ENCODE measurements around the gene UGT1A8.

Gene UGT1A8

DNA sequence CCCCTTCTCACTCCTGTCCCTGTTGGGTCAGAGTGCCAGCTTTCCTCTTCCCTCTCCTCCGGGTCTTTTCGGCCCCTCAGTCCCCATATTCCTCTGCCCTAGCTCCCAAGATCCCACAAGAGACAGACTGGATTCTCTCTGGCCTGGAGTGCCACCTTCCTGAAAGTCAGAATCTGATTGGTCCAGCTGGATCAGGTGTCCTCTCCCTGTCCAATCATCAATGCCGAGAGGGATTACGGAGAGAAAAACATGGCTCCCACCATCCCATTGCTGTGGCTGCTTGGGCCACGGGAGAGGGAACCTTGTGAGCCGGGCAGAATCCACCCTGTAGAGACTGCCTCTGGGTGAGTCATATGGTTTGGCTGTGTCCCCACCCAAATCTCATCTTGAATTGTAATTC, 158.0 kb downstream of the UGT1A8 start:
- Histone ChIP-seq H3K9me3 (ENCODE audit: insufficient read depth, low read length) (no peaks in the 10 kb centered on the region), H2AFZ (ENCODE audit: low read depth, low read length) (no peak overlapping the region), H3K27ac (ENCODE audit: low read length) (no peak overlapping the region), H3K4me2 (ENCODE audit: low read length) (no peak overlapping the region), H3K36me3 (replicated peaks; ENCODE audit: low read depth, low read length) (no peaks in the 10 kb centered on the region), H3K4me1 (ENCODE audit: low read length) (no peaks in the 10 kb centered on the region), H3K9ac (ENCODE audit: low read length) (no peak overlapping the region), H3K4me3 (ENCODE audit: low read length) (no peak overlapping the region), H4K20me1 (ENCODE audit: insufficient read depth, low read length) (no peaks in the 10 kb centered on the region), H3K79me2 (ENCODE audit: low read length) (no peaks in the 10 kb centered on the region), H3K27me3 (ENCODE audit: low read depth, low read length) (no peaks in the 10 kb centered on the region)
- TF ChIP-seq EZH2phosphoT487 (IDR thresholded peaks at IDR 0.05; ENCODE audit: low read depth): no peak
- TF ChIP-seq, protein P1, sequence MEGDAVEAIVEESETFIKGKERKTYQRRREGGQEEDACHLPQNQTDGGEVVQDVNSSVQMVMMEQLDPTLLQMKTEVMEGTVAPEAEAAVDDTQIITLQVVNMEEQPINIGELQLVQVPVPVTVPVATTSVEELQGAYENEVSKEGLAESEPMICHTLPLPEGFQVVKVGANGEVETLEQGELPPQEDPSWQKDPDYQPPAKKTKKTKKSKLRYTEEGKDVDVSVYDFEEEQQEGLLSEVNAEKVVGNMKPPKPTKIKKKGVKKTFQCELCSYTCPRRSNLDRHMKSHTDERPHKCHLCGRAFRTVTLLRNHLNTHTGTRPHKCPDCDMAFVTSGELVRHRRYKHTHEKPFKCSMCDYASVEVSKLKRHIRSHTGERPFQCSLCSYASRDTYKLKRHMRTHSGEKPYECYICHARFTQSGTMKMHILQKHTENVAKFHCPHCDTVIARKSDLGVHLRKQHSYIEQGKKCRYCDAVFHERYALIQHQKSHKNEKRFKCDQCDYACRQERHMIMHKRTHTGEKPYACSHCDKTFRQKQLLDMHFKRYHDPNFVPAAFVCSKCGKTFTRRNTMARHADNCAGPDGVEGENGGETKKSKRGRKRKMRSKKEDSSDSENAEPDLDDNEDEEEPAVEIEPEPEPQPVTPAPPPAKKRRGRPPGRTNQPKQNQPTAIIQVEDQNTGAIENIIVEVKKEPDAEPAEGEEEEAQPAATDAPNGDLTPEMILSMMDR (IDR thresholded peaks at IDR 0.05; ENCODE audit: low read depth, low read length): no peak

DNA sequence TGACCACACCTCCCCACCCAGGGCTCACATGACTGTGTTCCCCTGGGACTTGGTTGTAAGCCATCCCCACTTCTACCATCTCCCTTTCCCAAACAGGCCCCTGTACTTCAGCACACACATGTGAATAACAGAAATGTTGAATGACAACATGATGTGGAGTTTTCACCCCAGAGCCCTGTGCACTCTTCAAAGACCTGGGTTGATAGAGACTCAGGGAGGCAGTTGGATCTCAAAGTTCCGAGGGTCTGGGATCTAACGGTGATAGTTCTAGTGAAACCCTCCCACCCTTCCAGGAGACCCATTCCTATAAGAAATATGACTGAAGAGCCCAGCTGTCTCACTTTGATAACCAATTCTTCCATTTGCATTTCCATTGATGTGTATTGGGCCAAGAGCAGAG, 160.6 kb downstream of the UGT1A8 start, which contains the start of gene MROH2A:
Gene MROH2A, plus strand, starts transcription at position 301 of the 400 bp plus-strand sequence. CDS start 1,029 bp downstream, outside the sequence.
- no peaks in the 10 kb centered on the region for H3K4me1 ChIP-seq (ENCODE audit: low read length)
- no peaks in the 10 kb centered on the region for H3K9me3 ChIP-seq (ENCODE audit: insufficient read depth, low read length)
- H3K36me3 ChIP-seq (replicated peaks; ENCODE audit: low read depth, low read length): no peaks in the 10 kb centered on the region
- no peaks in the 10 kb centered on the region for H3K27me3 ChIP-seq (ENCODE audit: low read depth, low read length)
- H2AFZ ChIP-seq (ENCODE audit: low read depth, low read length): no peak within 1 kb of the TSS
- H3K79me2 ChIP-seq (ENCODE audit: low read length): no peaks in the 10 kb centered on the region
- no peak within 1 kb of the TSS for H3K27ac ChIP-seq (ENCODE audit: low read length)
- no peak for TF ChIP-seq EZH2phosphoT487 (IDR thresholded peaks at IDR 0.05; ENCODE audit: low read depth)
- TF ChIP-seq, protein P1 (IDR thresholded peaks at IDR 0.05; ENCODE audit: low read depth, low read length): no peak
- H4K20me1 ChIP-seq (ENCODE audit: insufficient read depth, low read length): no peaks in the 10 kb centered on the region
- no peak within 1 kb of the TSS for H3K9ac ChIP-seq (ENCODE audit: low read length)
- no peak within 1 kb of the TSS for H3K4me2 ChIP-seq (ENCODE audit: low read length)
- H3K4me3 ChIP-seq (ENCODE audit: low read length): no peak within 1 kb of the TSS

DNA sequence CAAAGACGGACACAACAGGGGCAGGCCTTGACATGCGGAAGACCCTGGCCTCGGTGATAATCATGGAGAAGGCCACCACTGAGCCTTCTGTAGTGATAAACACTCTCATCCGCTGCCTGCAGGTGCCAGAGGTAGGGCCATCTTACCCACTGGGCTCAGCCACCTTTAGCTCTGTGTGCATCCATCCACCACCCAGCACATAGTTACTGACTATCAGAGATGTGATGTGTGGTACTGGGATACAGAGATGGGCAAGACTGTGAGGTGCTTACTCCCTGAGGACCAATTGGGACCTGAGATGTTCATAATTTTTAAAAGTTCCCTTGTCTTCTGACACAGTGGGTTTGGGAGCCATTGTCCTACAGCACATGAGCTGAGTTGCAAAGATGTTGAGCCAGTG, 162.3 kb downstream of the UGT1A8 start:
- Histone ChIP-seq H3K27ac (ENCODE audit: low read length) (no peak overlapping the region), H3K4me2 (ENCODE audit: low read length) (no peak overlapping the region), H3K9ac (ENCODE audit: low read length) (no peak overlapping the region), H3K4me3 (ENCODE audit: low read length) (no peak overlapping the region), H3K9me3 (ENCODE audit: insufficient read depth, low read length) (no peaks in the 10 kb centered on the region), H2AFZ (ENCODE audit: low read depth, low read length) (no peak overlapping the region), H3K79me2 (ENCODE audit: low read length) (no peaks in the 10 kb centered on the region), H3K27me3 (ENCODE audit: low read depth, low read length) (no peaks in the 10 kb centered on the region), H3K4me1 (ENCODE audit: low read length) (no peaks in the 10 kb centered on the region), H3K36me3 (replicated peaks; ENCODE audit: low read depth, low read length) (no peaks in the 10 kb centered on the region), H4K20me1 (ENCODE audit: insufficient read depth, low read length) (no peaks in the 10 kb centered on the region)
- TF ChIP-seq EZH2phosphoT487 (IDR thresholded peaks at IDR 0.05; ENCODE audit: low read depth): no peak
- TF ChIP-seq, protein P1 (IDR thresholded peaks at IDR 0.05; ENCODE audit: low read depth, low read length): no peak

DNA sequence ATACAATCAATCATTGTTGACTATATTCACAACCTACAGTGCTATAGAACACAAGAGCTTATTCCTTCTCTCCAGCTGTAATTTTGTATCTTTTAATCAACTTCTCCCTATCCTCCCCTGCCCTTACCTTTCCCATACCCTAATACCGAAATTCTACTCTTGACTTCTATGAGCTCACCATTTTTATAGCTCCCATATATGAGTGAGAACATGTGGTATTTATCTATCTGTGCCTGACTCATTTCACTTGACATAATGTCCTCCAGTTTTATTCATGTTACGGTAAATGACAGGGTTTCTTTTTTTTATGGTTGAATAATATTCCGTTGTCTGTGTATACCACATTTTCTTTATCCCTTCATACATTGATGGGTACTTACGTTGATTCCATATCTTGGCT, 163.3 kb downstream of the UGT1A8 start:
- no peaks in the 10 kb centered on the region for H3K27me3 ChIP-seq (ENCODE audit: low read depth, low read length)
- no peak overlapping the region for H3K4me2 ChIP-seq (ENCODE audit: low read length)
- no peak overlapping the region for H2AFZ ChIP-seq (ENCODE audit: low read depth, low read length)
- no peaks in the 10 kb centered on the region for H3K79me2 ChIP-seq (ENCODE audit: low read length)
- no peaks in the 10 kb centered on the region for H3K36me3 ChIP-seq (replicated peaks; ENCODE audit: low read depth, low read length)
- H3K9ac ChIP-seq (ENCODE audit: low read length): no peak overlapping the region
- H3K4me1 ChIP-seq (ENCODE audit: low read length): no peaks in the 10 kb centered on the region
- no peak overlapping the region for H3K27ac ChIP-seq (ENCODE audit: low read length)
- H3K4me3 ChIP-seq (ENCODE audit: low read length): no peak overlapping the region
- TF ChIP-seq EZH2phosphoT487 (IDR thresholded peaks at IDR 0.05; ENCODE audit: low read depth): no peak
- TF ChIP-seq, protein P1 (IDR thresholded peaks at IDR 0.05; ENCODE audit: low read depth, low read length): no peak
- H3K9me3 ChIP-seq (ENCODE audit: insufficient read depth, low read length): no peaks in the 10 kb centered on the region
- no peaks in the 10 kb centered on the region for H4K20me1 ChIP-seq (ENCODE audit: insufficient read depth, low read length)

Data from OCI-LY3 (cell line).